Non-pigmented ciliary epithelial cell (primary cell): ENCODE results near the gene CD84.
"Not testable (repeated sequence)": the region's sequence is repeated elsewhere in the genome, so short reads cannot be mapped to it uniquely, and the experiment has no call there.

Experiments used
- DNase-seq: peaks from one replicate; pipeline ENCODE4 v3.0.0-alpha.2; 2010; ENCODE audit warnings: low read depth

CD84 gene

GRCh38 chr1:160575112-160575664, 4.1 kb downstream of the CD84 start:
- DNase-seq, result no peak

- no peak for DNase-seq
These were observed 8.5 kb downstream of the CD84 start for GRCh38 chr1:160570840-160571239.

GRCh38 chr1:160569806-160570205, 9.5 kb downstream of the CD84 start:
- DNase-seq, result no peak

GRCh38 chr1:160567858-160568682, 11.2 kb downstream of the CD84 start:
- no peak for DNase-seq

GRCh38 chr1:160567341-160567740, 12.0 kb downstream of the CD84 start:
- no peak for DNase-seq

- DNase-seq, result no peak
These were observed 13.7 kb downstream of the CD84 start for GRCh38 chr1:160565564-160565963.

GRCh38 chr1:160563230-160563629, 16.1 kb downstream of the CD84 start:
- not testable (repeated sequence) for DNase-seq

GRCh38 chr1:160562745-160563144, 16.6 kb downstream of the CD84 start:
- not testable (repeated sequence) for DNase-seq

- DNase-seq, result no peak
These were observed 18.5 kb downstream of the CD84 start for GRCh38 chr1:160560806-160561205.

GRCh38 chr1:160560045-160560705, 19.1 kb downstream of the CD84 start:
- DNase-seq, result no peak

GRCh38 chr1:160559437-160559836, 19.9 kb downstream of the CD84 start:
- not testable (repeated sequence) for DNase-seq

GRCh38 chr1:160558660-160559380, 20.5 kb downstream of the CD84 start:
- no peak for DNase-seq

GRCh38 chr1:160553778-160554177, 25.5 kb downstream of the CD84 start:
- DNase-seq, result no peak

GRCh38 chr1:160552425-160552824, 26.9 kb downstream of the CD84 start:
- DNase-seq, result no peak

GRCh38 chr1:160550572-160551034, 28.7 kb downstream of the CD84 start:
- no peak for DNase-seq

GRCh38 chr1:160549665-160550006, 29.7 kb downstream of the CD84 start:
- DNase-seq, result no peak

- no peak for DNase-seq
These were observed 30.2 kb downstream of the CD84 start for GRCh38 chr1:160548960-160549664.

- no peak for DNase-seq
These were observed 31.1 kb downstream of the CD84 start for GRCh38 chr1:160548183-160548582.

- no peak for DNase-seq
These were observed 31.9 kb downstream of the CD84 start for GRCh38 chr1:160547422-160547821.

- DNase-seq, result no peak
These were observed 32.4 kb downstream of the CD84 start for GRCh38 chr1:160546942-160547341.

GRCh38 chr1:160544647-160545046, 34.6 kb downstream of the CD84 start:
- DNase-seq, result no peak
